Measurements from ENCODE around the gene DIAPH2.

GRCh38 chrX:97126020-97126419, 441.4 kb downstream of the DIAPH2 start:
- no peak for TF ChIP-seq JUND (IDR thresholded peaks at IDR 0.05)
- no peak for TF ChIP-seq ZNF274 (IDR thresholded peaks at IDR 0.05; ENCODE audit: low read depth, low read length)
- TF ChIP-seq REST (IDR thresholded peaks at IDR 0.05; ENCODE audit: low read depth), result no peak
- TF ChIP-seq POLR2AphosphoS5 (IDR thresholded peaks at IDR 0.05; ENCODE audit: low read depth, low read length), result no peak
- TF ChIP-seq, protein P1, sequence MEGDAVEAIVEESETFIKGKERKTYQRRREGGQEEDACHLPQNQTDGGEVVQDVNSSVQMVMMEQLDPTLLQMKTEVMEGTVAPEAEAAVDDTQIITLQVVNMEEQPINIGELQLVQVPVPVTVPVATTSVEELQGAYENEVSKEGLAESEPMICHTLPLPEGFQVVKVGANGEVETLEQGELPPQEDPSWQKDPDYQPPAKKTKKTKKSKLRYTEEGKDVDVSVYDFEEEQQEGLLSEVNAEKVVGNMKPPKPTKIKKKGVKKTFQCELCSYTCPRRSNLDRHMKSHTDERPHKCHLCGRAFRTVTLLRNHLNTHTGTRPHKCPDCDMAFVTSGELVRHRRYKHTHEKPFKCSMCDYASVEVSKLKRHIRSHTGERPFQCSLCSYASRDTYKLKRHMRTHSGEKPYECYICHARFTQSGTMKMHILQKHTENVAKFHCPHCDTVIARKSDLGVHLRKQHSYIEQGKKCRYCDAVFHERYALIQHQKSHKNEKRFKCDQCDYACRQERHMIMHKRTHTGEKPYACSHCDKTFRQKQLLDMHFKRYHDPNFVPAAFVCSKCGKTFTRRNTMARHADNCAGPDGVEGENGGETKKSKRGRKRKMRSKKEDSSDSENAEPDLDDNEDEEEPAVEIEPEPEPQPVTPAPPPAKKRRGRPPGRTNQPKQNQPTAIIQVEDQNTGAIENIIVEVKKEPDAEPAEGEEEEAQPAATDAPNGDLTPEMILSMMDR (IDR thresholded peaks at IDR 0.05 in 2 of 3, conservative IDR thresholded peaks at IDR 0.05 in 1 of 3; ENCODE audit: borderline replicate concordance in 1 of 3, insufficient read depth in 1 of 3, low read depth in 2 of 3, low read length in 2 of 3), result no peak
- no peak for TF ChIP-seq POLR2A (IDR thresholded peaks at IDR 0.05; ENCODE audit: borderline replicate concordance, extremely low read depth, insufficient read depth, insufficient read length)
- TF ChIP-seq EZH2phosphoT487 (IDR thresholded peaks at IDR 0.05; ENCODE audit: borderline replicate concordance), result no peak
- TF ChIP-seq, protein P2, sequence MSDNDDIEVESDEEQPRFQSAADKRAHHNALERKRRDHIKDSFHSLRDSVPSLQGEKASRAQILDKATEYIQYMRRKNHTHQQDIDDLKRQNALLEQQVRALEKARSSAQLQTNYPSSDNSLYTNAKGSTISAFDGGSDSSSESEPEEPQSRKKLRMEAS (IDR thresholded peaks at IDR 0.05), result no peak
- TF ChIP-seq SIN3A (IDR thresholded peaks at IDR 0.05; ENCODE audit: low read depth), result no peak
- TF ChIP-seq ATF3 (IDR thresholded peaks at IDR 0.05), result no peak

Data from HCT116 (cell line).